Large intestine (tissue), 3 donors: Measurements from ENCODE around the gene AUTS2. TPM values are rescaled to one million over a fixed set of nuclear protein-coding genes. Genes with fewer than 3 reads are reported as not detected.

Experiments
- DNase-seq, 2 donors: peaks; one replicate each; pipeline versions ENCODE4 v3.0.0 to v3.0.0-alpha.2; 2013
- H3K27ac ChIP-seq: one replicate; pipeline ENCODE4 v1.5.1; 2013; ENCODE audit warnings: low read length
- H3K27me3 ChIP-seq: 2 replicates; pipeline ENCODE4 v1.6.1; 2013; ENCODE audit warnings: low read length; ENCODE audit not compliant: control insufficient read depth, insufficient read depth
- H3K36me3 ChIP-seq: 2 replicates; pipeline ENCODE4 v1.6.1; 2013; ENCODE audit warnings: low read length; ENCODE audit not compliant: control insufficient read depth, insufficient read depth
- H3K4me1 ChIP-seq: one replicate; pipeline ENCODE4 v1.6.1; 2013; ENCODE audit warnings: low read length; ENCODE audit not compliant: control insufficient read depth, insufficient read depth
- H3K4me3 ChIP-seq: one replicate; pipeline ENCODE4 v1.5.1; 2013; ENCODE audit warnings: low read length
- H3K9me3 ChIP-seq: one replicate; pipeline ENCODE4 v1.6.1; 2013; ENCODE audit warnings: mild to moderate bottlenecking, low read depth, low read length, moderate library complexity; ENCODE audit not compliant: control insufficient read depth
- WGBS: methylation state at CpG from one replicate; pipeline ENCODE4 v1.1.5; 2013; ENCODE audit warnings: low lambda C conversion rate; ENCODE audit not compliant: insufficient coverage; 5-methylcytosine and 5-hydroxymethylcytosine counted together
- polyA plus RNA-seq: library from polyadenylated mRNA; unstranded; fragments of 120-200 nt; gene quantifications from one replicate; pipeline ENCODE4 v1.2.1, GENCODE V29; 2013

The AUTS2 gene
- polyA plus RNA-seq, 1 donor = 51.3 TPM

- H3K36me3 ChIP-seq = no peaks in the 10 kb centered on the region
- no CpG with 5 or more reads among the region's 1 CpG for WGBS
- H3K9me3 ChIP-seq = no peaks in the 10 kb centered on the region
- no peak overlapping the region for H3K4me3 ChIP-seq
- H3K27ac ChIP-seq = no peak overlapping the region
- no peaks in the 10 kb centered on the region for H3K27me3 ChIP-seq
- DNase-seq = peak; percentile 50 to 75
- H3K4me1 ChIP-seq = peaks cover 30% of the 10 kb centered on the region
These were observed 449.1 kb downstream of the AUTS2 start for GRCh38 chr7:70047384-70047783.

GRCh38 chr7:70047891-70048448 is 449.7 kb downstream of the AUTS2 start:
- WGBS = 75% methylated on average over 2 of the region's 3 CpGs
- Histone ChIP-seq H3K27ac (no peak overlapping the region), H3K9me3 (no peaks in the 10 kb centered on the region), H3K27me3 (no peaks in the 10 kb centered on the region), H3K36me3 (no peaks in the 10 kb centered on the region), H3K4me1 (peaks cover 28% of the 10 kb centered on the region), H3K4me3 (no peak overlapping the region)
- DNase-seq = peak in 1 of 2 donors; percentile 24

- no peak overlapping the region for H3K4me3 ChIP-seq
- no CpG with 5 or more reads among the region's 1 CpG for WGBS
- no peaks in the 10 kb centered on the region for H3K27me3 ChIP-seq
- H3K4me1 ChIP-seq = peaks cover 13% of the 10 kb centered on the region
- DNase-seq = no peak
- no peaks in the 10 kb centered on the region for H3K9me3 ChIP-seq
- no peak overlapping the region for H3K27ac ChIP-seq
- H3K36me3 ChIP-seq = no peaks in the 10 kb centered on the region
These were observed 453.5 kb downstream of the AUTS2 start for GRCh38 chr7:70051726-70052125.

- Histone ChIP-seq H3K36me3 (no peaks in the 10 kb centered on the region), H3K4me1 (peaks cover 10% of the 10 kb centered on the region), H3K9me3 (no peaks in the 10 kb centered on the region), H3K27ac (no peak overlapping the region), H3K27me3 (no peaks in the 10 kb centered on the region), H3K4me3 (no peak overlapping the region)
- peak in 1 of 2 donors; percentile 14 for DNase-seq
These were observed 454.4 kb downstream of the AUTS2 start for GRCh38 chr7:70052691-70053090.

- Histone ChIP-seq H3K4me3 (no peak overlapping the region), H3K27me3 (no peaks in the 10 kb centered on the region), H3K4me1 (peaks cover 5% of the 10 kb centered on the region), H3K9me3 (no peaks in the 10 kb centered on the region), H3K27ac (no peak overlapping the region), H3K36me3 (no peaks in the 10 kb centered on the region)
- no peak for DNase-seq
- no CpG with 5 or more reads among the region's 2 CpGs for WGBS
These were observed 455.1 kb downstream of the AUTS2 start for GRCh38 chr7:70053421-70053820.

DNA sequence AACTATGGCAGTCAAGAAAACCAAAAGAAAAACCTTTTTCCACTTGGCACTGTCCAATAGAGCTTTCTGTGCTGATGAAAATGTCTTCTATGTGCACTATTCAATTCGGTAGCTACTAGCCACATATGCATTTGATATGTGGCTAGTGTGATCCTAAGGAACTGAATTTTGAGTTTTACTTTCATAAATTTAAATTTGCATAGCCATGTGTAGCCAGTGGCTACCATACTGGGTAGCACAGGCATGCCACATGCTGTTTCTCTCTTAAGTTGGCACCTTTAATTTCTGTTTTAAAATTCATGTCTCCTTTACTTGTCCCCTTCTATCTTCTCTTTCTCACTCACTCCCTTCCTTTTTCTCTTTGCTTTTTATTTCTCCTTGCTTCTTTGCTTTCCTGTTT is 455.7 kb downstream of the AUTS2 start:
- Histone ChIP-seq H3K36me3 (no peaks in the 10 kb centered on the region), H3K9me3 (no peaks in the 10 kb centered on the region), H3K27me3 (no peaks in the 10 kb centered on the region), H3K4me3 (no peak overlapping the region), H3K4me1 (peaks cover 5% of the 10 kb centered on the region), H3K27ac (no peak overlapping the region)
- DNase-seq = no peak
- WGBS = no CpG with 5 or more reads among the region's 1 CpG

GRCh38 chr7:70056363-70056762 is 458.1 kb downstream of the AUTS2 start:
- H3K36me3 ChIP-seq = no peaks in the 10 kb centered on the region
- no peaks in the 10 kb centered on the region for H3K27me3 ChIP-seq
- H3K4me1 ChIP-seq = peaks cover 5% of the 10 kb centered on the region
- no peak for DNase-seq
- no peak overlapping the region for H3K27ac ChIP-seq
- H3K4me3 ChIP-seq = no peak overlapping the region
- H3K9me3 ChIP-seq = no peaks in the 10 kb centered on the region
- no CpG with 5 or more reads among the region's 1 CpG for WGBS

- DNase-seq = peak in 1 of 2 donors; percentile 40
- H3K9me3 ChIP-seq = no peaks in the 10 kb centered on the region
- H3K27ac ChIP-seq = no peak overlapping the region
- peaks cover 4% of the 10 kb centered on the region for H3K4me1 ChIP-seq
- no peaks in the 10 kb centered on the region for H3K27me3 ChIP-seq
- no peak overlapping the region for H3K4me3 ChIP-seq
- WGBS = 71% methylated on average over 1 of the region's 6 CpGs
- no peaks in the 10 kb centered on the region for H3K36me3 ChIP-seq
These were observed 462.2 kb downstream of the AUTS2 start for GRCh38 chr7:70060298-70061068.

DNA sequence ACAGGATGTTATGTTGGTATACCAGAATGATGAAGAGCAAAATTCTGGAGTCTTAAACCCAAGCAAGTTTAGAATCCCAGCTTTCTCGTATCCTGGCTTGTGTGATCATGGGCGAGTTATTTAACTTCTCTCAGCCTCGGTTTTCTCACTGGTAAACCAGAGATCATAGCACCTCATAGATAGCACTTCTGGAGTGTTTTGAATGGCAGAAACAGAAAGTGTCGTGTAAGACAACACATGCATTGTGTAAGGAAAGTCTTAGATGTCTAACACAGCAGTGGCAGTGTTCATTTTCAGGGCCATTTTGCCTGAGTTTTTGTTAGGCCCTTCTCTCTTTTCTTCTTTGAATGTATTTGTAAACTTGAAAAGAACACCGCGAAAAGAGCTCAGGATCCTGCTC is 465.1 kb downstream of the AUTS2 start:
- Histone ChIP-seq H3K4me1 (peaks cover 4% of the 10 kb centered on the region), H3K9me3 (no peaks in the 10 kb centered on the region), H3K27ac (no peak overlapping the region), H3K36me3 (no peaks in the 10 kb centered on the region), H3K4me3 (no peak overlapping the region), H3K27me3 (no peaks in the 10 kb centered on the region)
- DNase-seq = no peak
- WGBS = 88% methylated on average over 1 of the region's 6 CpGs

- WGBS = no CpG with 5 or more reads among the region's 6 CpGs
- no peaks in the 10 kb centered on the region for H3K27me3 ChIP-seq
- no peaks in the 10 kb centered on the region for H3K36me3 ChIP-seq
- no peaks in the 10 kb centered on the region for H3K9me3 ChIP-seq
- H3K4me3 ChIP-seq = no peak overlapping the region
- peak; percentile 37 to 61 for DNase-seq
- H3K27ac ChIP-seq = no peak overlapping the region
- peaks cover 4% of the 10 kb centered on the region for H3K4me1 ChIP-seq
These were observed 465.7 kb downstream of the AUTS2 start for GRCh38 chr7:70063927-70064326.

- DNase-seq = no peak
- Histone ChIP-seq H3K4me3 (no peak overlapping the region), H3K4me1 (peaks cover 4% of the 10 kb centered on the region), H3K27me3 (no peaks in the 10 kb centered on the region), H3K9me3 (no peaks in the 10 kb centered on the region), H3K36me3 (no peaks in the 10 kb centered on the region), H3K27ac (no peak overlapping the region)
- 100% methylated on average over 1 of the region's 2 CpGs for WGBS
These were observed 468.6 kb downstream of the AUTS2 start for GRCh38 chr7:70066844-70067243.
